GM19397 (cell line): ENCODE data around the gene SETD1A.

Source experiments
- ATAC-seq: cut with Tn5 transposase; IDR thresholded peaks from one replicate; pipeline ENCODE4 v1.9.1; 2021; ENCODE audit warnings: mild to moderate bottlenecking, moderate library complexity; ENCODE audit not compliant: unreplicated experiment

Gene SETD1A

DNA sequence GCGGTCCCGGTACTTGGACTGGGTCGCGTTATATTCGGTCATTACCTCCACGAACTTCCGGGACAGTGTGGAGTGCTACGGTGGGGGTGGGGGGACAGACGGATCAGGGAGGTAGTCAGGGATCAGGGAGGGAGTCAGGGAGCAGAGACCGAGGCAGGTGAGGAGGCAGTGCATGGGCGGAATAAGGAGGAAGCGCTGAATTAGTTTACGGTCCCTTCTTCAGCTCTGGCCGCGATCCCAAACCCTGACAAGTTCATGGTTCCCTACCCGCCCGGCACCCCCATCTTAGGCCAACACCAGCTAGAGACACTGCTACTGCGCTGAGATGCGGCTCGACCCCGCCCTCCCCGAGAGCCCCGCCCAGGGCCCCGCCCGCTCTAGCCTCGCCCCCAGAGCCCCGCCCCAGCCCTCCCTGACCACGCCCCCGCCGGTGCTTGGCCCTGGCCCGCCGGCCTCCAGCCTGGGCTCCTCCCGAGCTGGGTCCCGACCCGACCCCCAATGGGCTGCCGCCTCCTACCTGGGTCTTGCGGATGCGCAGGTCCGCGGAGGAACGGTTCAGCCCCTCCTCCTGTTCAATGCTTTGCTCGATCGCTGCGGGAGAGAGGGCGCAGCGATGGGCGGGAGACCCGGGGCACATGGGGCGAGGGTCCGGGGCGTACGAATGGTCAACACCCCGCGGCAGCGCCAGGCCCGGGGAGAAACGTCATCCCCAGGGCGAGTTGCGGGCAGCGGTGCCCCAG is 39.6 kb downstream of the SETD1A start:
- peak; percentile 78 for ATAC-seq

DNA sequence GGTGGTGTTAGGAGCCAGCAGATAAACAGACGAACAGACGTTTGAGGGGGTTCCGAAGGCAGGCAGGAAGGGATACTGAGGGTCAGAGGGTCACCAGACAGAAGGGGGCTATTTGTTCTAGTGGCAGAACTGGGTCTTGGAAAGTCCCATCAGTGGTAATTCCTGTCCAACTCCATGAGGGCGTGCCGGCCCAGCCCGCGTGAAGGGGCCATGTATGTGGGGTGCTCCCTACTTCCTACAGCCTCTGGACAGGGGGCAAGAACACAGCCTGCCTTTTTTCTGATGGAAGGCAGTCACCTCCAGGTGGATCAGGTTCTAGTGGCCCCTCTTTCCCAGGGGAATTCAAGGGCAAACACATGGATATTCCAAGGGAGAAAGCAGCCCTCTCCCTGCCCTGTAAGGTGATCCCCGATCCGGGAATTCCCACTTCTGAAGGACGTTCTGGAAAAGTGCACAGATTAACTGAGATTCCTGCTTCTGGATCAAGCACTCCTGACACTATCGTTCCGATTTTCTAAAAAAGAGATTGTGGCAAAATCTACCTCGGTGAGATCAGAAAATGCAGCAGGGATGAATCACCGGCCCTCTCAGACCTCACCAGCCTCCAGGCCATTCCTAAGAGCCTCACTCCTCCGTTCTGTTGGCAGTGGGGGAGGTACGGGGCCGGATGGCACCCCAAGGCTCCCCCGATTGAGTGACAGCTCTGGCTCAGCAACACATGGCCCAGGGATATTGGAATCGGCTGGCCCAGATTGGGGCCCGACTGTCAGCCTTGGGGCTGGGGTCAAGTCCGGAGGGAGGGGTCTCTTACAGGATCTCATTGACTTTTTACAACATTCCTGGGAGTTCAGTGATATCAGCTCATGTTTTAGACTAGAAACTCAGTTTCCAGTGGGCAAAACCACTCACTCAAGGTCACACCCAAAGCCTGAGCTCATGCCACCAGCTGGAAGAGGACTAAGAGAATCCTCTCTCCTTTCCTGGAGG is 40.5 kb downstream of the SETD1A start:
- no peak for ATAC-seq

DNA sequence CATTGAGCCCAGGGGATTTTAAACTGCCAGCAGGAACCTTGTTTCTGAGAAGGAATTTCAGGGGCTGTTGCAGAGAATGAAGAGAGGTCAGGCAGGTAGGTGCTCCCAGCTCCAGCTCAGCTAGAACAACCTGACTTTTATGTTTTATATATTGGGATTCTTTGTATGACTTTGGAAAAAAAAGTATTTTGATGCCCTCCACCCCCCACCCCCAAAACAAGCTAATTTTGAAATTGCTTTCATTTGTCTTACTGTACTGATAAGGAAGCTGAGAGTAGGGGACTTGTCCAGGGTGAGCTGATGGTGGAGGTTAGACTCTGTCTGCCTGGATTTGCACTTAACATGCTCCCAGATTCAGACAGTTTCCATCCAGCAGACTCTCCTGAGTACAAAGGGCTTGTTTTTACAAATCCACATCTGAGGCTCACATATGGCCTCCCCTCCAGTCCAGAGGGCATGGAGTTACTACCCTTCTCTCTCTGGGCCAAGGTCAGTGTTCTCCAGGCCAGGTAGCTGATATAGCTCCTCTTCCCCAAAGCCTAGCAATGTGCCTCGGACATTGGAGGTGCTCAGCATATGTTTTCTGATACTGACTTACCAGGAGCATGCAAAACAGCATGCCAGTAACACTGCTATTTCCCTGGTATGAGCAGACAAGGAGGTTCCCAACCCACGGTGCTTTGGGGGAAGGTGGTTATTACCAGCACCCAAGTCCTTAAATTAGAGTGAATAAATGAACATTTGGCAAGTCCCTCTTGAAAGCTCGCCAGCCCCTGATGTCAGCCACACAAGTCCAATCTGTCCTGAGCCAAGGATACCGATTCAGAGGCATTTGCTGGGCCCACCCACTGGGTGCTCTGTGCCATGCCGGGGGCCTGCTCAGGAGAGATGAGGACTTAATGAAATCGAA is 41.6 kb downstream of the SETD1A start:
- ATAC-seq = no peak

DNA sequence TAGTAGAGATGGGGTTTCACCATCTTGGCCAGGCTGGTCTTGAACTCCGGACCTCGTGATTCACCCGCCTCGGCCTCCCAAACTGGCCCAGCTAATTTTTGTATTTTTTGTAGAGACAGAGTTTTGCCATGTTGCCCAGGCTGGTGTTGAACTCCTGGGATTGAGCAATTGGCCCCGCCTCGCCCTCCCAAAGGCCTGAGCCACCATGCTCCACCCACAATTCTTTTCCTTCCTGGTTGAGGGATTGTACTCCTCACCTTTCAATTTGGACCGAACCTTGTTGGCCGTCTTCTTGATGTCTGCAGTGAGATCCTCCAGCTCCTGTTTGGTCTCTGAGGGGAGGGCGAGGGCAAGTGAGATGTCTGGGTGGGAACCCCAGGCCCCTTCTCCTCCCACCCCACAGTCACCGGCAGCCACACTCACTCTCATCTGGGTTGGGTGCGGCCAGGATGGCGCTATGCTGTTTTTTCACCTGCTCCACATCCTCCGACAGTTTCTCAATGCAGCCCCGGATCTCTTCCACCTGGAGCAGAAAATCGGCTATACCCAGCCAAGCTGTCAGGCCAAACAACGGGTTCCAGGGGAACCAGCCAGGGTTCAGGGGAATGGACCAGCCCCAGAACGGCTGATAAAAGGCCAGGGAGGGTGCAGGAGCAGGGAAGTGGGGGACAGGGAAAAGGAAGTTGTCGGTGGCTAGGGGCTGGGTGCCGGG is 43.3 kb downstream of the SETD1A start:
- no peak for ATAC-seq

DNA sequence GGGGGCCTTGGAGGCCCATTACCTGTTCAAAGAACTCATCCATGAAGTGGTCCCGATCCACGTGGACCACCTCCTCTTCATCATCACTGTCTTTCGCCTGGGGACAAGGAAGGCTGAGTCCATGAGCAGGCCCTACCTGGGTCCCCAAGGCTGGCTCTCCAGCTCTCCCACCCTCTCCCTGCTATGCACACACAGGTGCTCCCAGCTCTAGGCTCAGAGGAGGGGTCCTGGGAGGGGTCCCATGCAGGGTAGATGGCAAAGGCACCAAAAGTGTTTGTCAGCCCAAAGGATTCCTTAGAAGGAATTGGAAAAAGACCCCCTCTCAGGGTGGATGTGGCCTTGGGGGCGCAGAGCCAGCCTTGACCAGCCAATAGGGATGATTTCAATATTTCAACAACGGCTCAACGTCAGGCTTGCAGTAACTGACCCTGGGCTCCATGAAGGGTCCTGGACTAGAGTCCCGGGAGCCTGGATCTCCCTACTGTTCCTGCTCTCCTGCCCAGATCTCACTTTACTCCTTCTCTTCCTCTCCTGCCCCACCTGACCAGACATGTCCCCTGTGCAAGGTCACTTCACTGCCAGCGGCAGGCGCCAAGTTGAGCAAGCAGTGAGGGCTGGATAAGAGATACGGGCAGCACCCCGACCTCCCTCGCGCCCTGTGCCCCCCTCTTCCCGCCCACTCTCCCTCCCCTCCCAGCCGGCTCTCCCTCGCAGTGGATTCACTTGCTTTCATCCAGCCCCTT is 44.1 kb downstream of the SETD1A start:
- no peak for ATAC-seq

DNA sequence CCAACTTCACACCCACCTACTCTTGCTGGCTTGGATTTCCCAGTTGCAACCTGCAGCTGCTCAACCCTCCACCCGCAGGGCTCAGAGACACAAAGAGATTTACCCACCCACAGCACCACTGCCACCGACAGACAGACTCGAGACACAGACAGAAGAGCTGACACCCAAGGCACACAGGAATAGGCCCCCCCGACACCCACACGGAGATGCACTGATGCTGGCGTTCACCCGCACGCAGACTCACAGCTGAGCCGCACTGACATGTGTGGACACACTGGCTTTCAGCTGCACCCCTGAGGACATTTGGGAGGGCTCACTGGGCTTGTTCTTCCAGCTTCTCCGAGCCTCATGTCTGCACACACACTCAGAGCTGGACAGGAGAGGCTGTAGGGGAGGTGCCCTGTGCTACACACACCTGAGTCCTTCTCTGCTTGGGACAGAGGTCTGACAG is 44.7 kb downstream of the SETD1A start:
- ATAC-seq = no peak

DNA sequence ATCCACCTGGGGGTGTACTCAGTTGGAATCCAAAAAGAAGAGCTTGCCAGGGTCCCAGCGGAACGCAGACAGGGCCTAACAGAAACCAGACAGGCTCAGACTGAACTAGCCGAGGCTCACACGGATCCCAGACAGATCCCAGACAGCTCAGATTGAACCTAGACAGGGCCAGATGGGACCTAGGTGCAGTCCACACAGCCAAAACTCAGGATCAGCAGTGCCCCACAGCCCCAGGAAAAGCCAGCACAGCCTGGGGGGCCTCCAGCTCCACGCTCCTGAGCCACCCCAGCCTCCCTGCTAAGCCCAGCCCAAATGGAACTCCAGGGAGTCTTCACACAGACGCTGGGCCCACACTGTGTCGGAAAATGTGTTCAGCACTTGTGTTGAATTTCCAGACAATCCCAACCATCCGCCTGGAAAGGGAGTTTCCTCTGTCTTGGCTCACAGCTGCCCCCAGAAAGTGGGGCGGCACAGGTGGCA is 45.3 kb downstream of the SETD1A start:
- ATAC-seq = no peak

DNA sequence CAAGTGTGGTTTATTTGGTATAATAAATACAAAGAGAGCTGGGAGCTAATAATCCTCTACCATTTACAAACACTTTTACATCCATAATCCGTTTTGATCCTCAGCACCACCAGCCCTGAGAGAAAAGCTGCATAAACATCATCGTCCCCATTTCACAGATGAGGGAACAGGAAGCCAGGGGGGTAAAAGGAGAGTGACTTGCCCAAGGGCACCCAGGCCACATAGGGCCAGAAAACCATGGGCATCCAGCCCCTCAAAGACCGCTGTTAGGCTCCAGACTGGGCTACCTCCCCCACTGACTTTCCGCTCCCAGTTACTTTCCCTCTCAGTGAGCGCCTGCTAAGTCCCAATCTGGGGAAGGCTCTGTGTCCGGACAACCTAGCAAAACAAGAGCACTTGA is 46.2 kb downstream of the SETD1A start:
- ATAC-seq = no peak

DNA sequence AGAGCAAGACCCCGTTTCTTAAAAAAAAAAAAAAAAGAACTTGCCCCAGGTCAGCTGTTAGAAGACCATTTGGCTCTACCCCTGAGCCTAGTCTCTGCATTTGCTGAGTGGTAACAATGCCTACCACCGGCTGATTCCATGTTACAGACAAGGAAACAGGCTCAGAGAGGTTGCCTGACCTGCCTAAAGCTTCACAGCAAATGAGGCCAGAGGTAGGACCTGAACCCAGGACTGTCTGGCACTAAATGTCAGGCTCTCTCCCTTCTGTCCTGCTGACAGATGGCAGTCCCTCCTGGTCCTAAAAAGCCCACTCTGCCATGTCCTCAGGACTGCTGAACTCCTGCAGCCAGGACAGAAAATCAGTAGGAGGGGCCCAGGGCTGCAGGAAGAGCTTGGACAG is 47.1 kb downstream of the SETD1A start:
- no peak for ATAC-seq

DNA sequence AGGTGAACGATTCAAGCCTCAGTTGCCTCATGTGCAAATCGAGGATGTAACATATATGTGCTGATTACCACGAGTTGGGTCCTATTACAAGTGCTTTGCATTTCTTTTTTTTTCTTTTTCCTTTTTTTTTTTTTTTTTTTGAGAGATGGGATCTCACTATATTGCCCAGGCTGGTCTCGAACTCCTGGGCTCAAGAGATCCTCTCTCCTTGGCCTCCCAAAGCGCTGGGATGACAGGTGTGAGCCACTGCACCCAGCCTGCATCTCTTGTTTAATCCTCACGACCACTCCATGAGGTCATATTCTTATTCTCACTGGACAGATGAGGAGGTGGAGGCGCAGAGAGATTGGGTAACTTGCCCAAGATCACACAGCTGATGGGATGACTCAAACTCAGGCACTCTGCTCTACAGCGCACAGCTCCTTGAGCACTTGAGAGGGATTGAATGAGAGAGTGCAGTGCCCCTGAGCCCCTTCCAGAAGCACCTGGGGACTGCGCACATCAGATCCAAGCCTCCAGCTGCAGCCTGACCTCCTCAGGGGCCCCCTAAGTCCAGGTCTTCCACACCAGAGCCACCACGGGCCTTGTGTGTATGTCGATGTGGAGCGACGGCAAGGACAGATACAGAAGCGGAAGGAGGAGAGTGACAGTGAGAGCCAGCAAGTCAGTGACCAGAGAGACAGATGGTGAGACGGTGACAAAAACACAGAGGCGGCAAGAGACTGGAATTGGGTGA is 48.0 kb downstream of the SETD1A start:
- no peak for ATAC-seq

DNA sequence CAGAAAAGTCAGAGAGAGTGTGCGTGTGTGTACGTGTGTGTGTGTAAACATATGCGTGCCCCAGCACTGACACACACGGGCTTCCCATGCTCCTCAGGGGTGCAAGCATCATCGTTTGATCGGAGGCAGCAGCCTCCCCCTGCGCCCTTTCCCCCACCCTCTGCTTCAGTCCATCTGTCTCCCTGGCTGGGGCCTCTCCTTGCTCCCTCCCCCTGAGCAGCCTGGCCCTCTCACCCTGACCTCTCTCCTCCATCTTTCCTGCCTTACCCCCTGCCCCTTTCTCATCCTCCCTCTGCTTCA is 48.5 kb downstream of the SETD1A start:
- ATAC-seq = no peak

DNA sequence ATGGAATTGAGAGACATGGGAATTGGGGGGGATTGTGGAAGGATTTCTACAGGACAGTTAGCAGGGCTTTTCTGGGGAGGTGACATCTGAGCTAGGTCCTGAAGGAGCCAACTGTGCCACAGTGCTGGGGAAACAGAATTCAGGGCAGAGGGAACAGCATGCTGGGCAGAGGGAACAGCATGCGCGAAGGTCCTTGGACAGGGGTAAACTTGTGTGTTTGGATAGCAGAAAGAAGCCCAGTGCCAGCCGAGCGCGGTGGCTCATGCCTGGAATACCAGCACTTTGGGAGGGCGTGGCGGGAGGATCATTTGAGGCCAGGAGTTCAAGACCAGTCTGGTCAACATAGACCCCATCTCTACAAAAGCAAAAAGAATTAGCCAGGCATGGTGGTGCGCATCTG is 49.0 kb downstream of the SETD1A start:
- ATAC-seq = no peak

DNA sequence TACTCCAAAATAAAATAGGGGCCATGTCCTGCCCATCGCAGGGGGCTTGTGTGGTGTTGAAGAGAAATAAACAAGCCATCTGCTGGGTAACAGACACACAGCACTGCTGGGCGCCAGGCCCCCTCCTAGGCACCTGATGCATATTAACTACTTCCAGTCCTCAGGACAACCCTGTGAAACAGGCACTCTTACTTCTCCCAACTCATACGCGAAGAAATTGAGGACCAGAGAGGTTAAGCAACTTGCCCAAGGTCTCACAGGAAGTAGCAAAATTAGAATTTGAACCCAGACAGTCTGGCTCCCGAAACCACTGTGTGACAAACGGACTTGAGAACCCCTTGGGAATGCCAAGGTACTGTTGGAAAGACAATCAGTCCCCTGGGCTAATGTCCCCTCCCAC is 50.1 kb downstream of the SETD1A start:
- no peak for ATAC-seq

DNA sequence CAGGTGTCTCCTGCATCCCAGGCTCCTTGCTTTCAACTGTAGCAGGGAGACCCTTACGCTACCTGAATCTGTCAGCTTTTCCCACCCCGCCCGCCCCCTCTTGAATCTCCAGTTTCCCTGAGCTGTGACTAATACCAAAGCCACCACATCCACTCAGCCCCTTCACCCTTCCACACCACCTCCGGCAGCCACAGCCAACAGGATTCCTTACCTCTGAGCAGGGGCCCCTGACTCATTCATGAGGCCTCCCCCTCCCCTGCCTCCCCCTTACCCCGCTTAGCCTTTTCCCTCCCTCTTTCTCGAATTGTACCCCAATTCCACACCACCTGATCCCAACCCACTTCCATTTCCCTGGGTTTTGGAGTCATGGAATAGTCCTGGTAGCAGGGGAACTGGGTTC is 50.6 kb downstream of the SETD1A start:
- no peak for ATAC-seq

DNA sequence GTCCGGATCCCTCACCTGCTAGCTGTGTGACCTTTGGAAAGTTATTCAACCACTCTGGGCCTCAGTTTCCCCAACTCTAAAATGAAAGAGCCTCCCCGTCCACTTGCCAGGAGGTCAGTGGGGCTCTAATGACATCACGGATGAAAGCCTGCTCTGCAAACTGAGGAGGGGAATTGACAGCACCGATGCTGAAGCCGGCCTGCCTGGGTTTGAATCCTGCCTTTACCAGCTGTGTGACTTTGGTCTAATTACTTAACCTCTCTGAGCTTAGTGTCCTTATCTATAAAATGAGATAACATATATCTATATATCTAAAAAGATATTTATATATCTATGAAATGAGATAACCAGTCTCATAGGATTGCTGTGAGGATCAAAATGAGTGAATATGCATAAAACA is 51.0 kb downstream of the SETD1A start:
- no peak for ATAC-seq

DNA sequence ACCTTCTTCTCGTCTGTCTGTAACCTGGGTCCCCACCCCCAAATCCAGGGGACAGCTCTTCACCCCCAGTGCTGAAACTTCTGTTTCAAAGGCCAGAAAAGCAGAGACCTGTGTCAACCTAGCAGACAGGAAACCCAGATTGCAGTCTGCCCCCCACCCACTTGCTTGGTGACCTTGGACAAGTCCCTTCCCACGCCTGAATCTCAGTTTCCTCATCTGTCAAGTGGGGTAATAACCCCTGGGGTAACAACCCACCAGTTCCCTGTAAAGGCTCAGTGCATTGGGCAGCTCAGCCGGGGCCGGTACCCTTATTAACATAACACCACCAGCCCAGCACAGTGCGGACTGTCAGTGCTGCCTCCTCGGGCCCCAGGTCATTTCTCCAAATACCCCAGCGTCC is 51.6 kb downstream of the SETD1A start:
- ATAC-seq = no peak

DNA sequence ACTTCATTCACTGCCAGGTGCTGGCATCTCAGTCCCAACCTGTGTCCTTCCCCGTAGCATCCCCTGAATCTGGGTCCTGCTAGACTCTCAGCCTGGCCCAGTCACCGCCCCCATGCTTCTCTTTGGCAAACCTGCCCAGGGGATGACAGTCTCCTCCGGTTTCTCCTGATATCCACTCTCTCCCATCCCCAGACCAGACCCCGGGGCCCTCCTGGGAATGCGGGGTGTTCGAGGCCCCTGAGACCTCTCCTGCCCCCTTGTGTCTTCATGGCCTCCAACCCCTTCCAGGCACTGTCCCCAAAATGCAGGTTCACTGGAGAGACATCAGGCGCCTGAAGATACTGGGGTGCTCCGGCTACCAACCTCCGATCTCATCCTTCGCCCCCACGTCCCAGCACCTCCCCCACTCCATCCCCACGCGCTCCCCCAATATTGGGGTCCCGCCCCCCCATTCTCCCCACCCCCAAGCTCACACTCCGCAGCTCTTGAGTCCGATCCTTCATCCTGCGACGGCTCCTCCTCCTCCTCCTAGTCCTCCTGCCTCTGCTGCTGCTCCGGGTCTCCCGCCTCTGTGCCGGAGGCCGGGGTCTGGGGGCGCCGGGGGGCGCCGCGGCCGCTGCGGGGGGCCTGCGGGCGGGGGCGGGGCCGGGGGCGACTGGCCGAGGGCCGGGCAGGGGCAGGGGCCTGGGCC is 52.5 kb downstream of the SETD1A start:
- ATAC-seq = no peak

DNA sequence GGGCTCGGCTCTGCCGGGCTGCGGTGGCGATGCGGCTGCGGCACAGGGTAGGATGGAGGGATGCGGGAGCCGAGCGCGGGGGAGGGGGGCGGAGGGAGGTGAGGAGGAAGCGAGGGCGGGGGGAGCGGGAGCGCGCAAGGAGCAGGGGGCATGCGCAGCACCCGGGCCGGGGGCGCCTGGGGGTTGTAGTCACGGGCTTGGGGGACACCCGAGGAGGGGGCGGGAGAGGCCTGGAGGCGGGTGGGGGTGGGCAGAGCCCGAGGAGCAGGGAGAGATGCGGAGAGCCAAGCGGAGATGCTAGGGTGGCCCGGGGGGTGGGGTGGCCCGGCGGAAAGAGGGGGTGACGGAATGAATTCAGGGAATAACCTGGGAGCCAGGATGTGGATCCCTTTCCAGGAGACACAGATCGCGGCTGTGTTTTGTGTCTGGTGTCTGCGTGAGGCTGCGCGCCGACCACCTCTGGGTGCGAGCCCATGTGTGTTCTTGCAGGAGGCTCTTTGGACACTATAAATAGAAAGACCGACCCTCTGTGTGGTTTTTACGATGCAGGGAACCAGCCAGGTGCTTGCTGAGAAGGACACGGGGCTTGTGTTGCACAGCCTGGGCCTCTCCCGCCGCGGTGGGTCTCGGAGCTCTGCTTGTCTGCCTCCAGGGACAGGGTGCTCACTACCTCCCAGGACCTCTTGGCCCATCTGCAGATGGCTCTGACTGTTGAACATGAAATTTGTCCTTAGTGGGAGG is 53.2 kb downstream of the SETD1A start, which contains the start of gene STX1B:
STX1B (minus strand) TSS at position 54 of the 741 bp plus-strand sequence. CDS start 242 bp downstream, outside the sequence.
- ATAC-seq = no peak
